ENCODE data around the gene RERE.
"Not testable (repeated sequence)": the region's sequence is repeated elsewhere in the genome, so short reads cannot be mapped to it uniquely, and the experiment has no call there.

RERE gene

DNA sequence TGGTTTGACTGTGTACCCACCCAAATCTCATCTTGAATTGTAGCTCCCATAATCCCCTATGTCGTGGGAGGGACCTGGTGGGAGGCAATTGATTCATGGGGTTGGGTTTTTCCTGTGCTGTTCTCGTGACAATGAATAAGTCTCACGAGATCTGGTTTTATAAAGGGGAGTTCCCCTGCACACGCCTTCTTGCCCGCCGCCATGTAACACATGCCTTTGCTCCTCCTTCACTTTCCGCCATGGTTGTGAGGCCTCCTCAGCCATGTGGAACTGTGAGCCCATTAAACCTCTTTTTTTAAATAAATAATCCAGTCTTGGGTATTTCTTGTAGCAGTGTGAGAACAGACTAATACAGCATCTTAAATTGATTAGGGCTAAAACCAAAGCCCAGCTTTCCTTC lies 22.6 kb upstream of the RERE start:
- DNase-seq (ENCODE audit: extremely low read depth, low read depth): no peak
- TF ChIP-seq, protein P1, sequence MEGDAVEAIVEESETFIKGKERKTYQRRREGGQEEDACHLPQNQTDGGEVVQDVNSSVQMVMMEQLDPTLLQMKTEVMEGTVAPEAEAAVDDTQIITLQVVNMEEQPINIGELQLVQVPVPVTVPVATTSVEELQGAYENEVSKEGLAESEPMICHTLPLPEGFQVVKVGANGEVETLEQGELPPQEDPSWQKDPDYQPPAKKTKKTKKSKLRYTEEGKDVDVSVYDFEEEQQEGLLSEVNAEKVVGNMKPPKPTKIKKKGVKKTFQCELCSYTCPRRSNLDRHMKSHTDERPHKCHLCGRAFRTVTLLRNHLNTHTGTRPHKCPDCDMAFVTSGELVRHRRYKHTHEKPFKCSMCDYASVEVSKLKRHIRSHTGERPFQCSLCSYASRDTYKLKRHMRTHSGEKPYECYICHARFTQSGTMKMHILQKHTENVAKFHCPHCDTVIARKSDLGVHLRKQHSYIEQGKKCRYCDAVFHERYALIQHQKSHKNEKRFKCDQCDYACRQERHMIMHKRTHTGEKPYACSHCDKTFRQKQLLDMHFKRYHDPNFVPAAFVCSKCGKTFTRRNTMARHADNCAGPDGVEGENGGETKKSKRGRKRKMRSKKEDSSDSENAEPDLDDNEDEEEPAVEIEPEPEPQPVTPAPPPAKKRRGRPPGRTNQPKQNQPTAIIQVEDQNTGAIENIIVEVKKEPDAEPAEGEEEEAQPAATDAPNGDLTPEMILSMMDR (IDR thresholded peaks at IDR 0.05; ENCODE audit: low read depth, low read length): no peak

DNA sequence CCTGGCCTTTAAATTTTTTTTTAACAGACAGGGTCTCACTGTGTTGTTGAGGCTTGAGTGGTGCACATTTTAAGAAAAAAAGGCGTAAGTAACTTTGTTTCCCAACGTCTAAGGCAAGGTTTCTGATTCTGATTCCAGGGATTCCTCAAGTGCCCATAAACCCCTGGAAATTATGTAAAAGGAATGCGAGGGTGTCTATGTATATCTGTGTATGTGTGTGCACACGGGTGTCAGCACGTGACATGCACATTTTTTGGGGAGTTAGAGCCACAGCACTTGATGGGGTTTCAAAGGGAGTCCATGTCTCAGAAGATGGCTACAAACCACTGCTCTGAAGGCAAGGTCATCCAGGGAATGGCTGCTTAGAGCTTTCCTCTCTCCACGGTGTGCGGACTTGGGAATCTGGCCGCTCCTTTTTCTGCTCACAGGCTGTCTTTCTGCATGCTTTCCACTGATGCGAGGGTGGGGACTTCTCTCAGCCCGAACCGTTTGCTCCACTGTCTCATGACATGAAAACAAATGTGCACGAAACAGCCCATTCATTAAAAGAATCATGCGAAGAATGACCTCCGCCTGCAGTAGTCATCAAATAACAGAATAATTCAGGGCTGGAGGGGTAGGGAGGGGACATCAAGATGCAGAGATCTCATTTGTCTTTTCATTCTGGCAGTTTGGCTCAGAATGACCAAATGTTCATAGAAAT lies 18.7 kb upstream of the RERE start:
- no peak for DNase-seq (ENCODE audit: extremely low read depth, low read depth)

DNA sequence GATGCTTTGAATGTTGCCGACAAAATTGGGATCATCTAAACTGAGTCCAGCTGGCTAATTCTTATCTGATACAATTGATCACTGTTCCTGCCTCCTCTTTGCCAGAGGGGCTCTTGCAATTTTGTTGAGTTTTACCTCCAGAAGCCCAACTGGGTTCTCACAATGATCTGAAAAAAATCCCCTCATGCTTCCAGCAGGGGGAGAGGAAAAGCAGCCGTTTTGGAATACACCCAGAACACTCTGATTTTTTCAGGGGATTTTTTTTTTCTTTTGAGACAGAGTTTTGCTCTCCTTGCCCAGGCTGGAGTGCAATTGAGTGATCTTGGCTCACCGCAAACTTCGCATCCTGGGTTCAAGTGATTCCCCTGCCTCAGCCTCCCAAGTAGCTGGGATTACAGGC lies 13.9 kb upstream of the RERE start:
- TF ChIP-seq, protein P1 (IDR thresholded peaks at IDR 0.05; ENCODE audit: low read depth, low read length): peak; percentile 26
- no peak for DNase-seq (ENCODE audit: extremely low read depth, low read depth)

More for the DNA sequence above, 18.7 kb upstream of the RERE start:
- TF ChIP-seq, protein P1 (IDR thresholded peaks at IDR 0.05; ENCODE audit: low read depth, low read length): no peak

DNA sequence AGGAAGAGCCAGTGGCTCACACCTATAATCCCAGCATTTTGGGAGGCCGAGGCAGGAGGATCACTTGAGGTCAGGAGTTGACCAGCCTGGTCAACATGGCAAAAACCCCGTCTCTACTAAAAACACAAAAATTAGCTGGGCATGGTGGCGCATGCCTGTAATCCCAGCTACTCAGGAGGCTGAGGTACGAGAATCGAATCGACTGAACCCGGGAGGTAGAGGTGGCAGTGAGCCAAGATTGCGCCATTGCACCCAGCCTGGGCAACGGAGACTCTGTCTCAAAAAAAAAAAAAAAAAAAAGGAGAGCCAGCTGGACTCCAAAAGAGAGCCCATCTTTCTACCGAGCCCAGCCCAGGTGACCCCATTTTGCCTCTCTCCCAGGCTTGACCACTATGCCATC lies 13.3 kb upstream of the RERE start:
- not testable (repeated sequence) for DNase-seq (ENCODE audit: extremely low read depth, low read depth)

DNA sequence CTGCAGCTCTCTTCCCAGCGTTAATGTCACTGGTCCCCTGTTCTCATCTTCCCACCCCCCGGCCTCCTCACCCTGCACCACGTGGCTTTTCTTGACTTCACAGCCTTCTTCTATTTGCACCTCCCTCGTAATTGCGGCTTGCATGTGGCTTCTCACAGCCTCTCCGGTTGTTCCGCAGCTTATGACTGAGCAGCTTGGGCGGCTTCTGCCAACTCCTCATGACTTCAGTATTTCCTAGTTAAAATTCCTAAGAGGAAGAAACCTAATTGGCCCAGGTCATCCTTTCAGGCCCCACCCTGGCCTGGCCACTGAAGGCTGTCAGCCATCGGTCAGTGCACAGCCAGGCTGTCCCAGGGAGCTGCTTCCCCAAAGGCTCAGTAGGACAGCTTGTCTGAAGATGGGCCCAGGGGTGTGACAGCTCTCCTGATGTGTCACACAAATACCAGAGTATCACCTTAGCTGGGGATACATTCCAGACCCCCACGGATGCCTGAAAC lies 8.6 kb upstream of the RERE start:
- TF ChIP-seq, protein P1 (IDR thresholded peaks at IDR 0.05; ENCODE audit: low read depth, low read length): no peak
- DNase-seq (ENCODE audit: extremely low read depth, low read depth): no peak

DNA sequence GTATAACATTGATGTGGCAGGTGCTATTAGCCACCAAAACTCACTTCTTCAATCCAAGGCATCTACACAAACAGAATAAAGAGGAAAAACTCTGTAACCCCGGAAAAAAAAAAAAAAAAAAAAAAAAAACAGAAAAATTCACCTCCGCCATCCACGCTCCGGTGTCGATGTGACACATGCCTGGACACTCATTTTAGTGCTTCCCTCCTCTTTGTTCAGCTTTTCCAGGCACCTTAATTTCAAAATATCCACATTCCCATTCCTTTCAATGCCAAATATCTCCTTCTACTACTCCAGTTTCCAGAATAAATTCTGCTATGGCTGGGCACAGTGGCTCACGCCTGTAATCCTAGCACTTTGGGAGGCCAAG lies 5.8 kb upstream of the RERE start:
- DNase-seq (ENCODE audit: extremely low read depth, low read depth): no peak
- TF ChIP-seq, protein P1 (IDR thresholded peaks at IDR 0.05; ENCODE audit: low read depth, low read length): no peak

DNA sequence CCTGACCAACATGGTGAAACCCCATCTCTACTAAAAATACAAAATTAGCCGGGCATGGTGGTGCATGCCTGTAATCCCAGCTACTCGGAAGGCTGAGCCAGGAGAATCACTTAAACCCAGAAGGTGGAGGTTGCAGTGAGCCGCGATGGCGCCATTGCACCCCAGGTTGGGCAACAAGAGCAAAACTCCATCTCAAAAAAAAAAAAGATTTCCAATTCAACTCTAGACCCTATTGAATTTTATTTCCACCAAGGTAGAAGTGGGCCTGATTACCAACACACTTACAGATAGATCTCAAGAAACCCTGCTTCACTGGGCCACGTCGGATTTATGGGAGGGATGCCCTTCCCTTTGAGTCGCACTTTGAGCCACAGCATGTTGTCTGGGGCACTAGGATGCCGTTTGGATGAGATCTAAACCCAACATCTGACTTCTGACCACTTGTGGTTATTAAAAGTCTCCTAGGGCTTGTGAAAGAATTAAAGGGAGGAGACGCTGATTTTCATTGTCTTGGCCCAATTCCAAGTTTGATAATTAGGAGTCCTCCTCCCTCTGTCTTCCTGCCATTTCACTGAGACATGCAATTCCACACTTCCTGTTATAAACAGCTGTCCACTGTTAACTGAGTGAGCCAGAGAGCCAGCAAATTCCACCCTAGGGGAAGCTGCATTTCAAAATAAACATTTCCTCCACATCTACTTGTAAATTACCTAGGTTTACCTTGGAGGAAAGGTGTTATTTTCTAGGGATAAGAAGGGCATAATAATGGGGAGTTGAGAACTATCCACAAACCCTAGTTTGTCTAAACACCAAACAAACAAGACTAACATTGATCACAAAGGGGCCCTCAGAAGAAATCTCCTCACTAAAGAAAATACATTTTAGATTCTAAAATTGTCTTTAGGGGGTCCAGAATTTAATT lies 5.2 kb upstream of the RERE start:
- TF ChIP-seq, protein P1 (IDR thresholded peaks at IDR 0.05; ENCODE audit: low read depth, low read length): no peak
- peak; percentile 89 for DNase-seq (ENCODE audit: extremely low read depth, low read depth)
